ENCODE data around the gene CACUL1. TPM values are rescaled to one million over a fixed set of nuclear protein-coding genes. Genes with fewer than 3 reads are reported as not detected.
"Not testable (repeated sequence)": the region's sequence is repeated elsewhere in the genome, so short reads cannot be mapped to it uniquely, and the experiment has no call there.

The CACUL1 gene
- total RNA-seq, 2 experiments from 2014 or later = 27.5 to 27.6 TPM

DNA sequence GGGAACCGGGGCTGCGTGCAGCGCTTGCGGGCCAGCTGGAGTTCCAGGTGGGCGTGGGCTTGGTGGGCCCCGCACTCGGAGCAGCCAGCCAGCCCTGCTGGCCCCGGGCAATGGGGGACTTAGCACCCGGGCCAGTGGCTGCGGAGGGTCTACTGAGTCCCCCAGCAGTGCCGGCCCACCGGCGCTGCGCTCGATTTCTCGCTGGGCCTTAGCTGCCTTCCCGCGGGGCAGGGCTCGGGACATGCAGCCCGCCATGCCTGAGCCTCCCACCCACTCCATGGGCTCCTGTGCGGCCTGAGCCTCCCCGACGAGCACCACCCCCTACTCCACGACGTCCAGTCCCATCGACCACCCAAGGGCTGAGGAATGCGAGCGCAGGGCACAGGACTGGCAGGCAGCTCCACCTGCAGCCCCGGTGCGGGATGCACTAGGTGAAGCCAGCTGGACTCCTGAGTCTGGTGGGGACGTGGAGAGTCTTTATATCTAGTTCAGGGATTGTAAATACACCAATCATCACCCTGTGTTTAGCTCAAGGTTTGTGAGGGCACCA, 28.2 kb upstream of the CACUL1 start:
- H3K27me3 Mint-ChIP-seq; DNase-seq; H3K9me3 Mint-ChIP-seq; H3K36me3 Mint-ChIP-seq (ENCODE audit: low read depth); H3K4me1 Mint-ChIP-seq; H3K4me3 Mint-ChIP-seq; POLR2A ChIA-PET; H3K27ac Mint-ChIP-seq; CTCF ChIA-PET: not testable (repeated sequence)

DNA sequence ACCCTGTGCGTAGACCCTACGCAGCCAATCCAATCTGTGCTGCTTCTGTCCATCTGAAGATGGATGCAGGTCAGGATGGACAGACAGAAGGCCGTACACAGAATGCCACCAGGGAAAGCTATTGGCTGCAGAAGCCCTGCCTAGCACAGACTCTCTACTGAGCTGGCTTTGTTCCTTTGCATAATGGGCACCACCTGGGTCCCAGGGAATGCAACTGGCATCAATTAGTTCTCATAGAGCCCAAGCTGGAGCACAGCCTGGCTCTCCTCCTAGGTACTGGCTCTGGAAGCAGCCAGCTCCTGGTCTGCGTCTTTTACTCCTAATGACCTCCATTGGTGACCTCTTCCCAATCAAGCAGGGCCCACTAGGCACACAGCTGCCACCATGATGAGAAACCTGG, 26.8 kb upstream of the CACUL1 start:
- Mint-ChIP-seq H3K36me3 (ENCODE audit: low read depth) (no peaks in the 10 kb centered on the region), H3K4me3 (no peak overlapping the region), H3K4me1 (no peaks in the 10 kb centered on the region), H3K27me3 (no peaks in the 10 kb centered on the region), H3K9me3 (peaks cover 11% of the 10 kb centered on the region), H3K27ac (no peak overlapping the region)
- CTCF ChIA-PET = no interaction called here
- no peak for DNase-seq
- POLR2A ChIA-PET = no interaction called here

DNA sequence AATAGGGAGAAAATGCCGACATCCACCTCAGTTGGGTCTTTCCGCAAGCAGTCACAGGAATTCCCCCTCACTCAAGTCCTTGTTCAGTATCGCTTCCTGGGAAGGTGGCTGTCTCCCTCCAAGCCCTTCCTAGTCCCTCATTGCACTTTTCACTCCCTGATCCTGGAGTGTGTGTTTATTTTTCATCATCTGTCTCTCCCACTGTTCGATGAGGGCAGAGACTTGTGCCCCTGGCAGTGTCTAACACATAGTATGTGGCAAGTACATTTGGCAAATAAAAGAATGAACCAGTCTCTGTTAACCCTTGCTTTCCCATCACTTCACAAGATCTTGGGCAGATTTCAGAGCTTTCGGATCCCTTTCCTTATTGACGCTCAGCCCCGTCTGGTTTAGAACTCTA, 24.0 kb upstream of the CACUL1 start:
- Mint-ChIP-seq H3K9me3 (peaks cover 17% of the 10 kb centered on the region), H3K27ac (no peak overlapping the region), H3K4me3 (no peak overlapping the region), H3K27me3 (no peaks in the 10 kb centered on the region), H3K4me1 (peaks cover 6% of the 10 kb centered on the region), H3K36me3 (ENCODE audit: low read depth) (no peaks in the 10 kb centered on the region)
- DNase-seq = no peak
- ChIA-PET CTCF (interaction anchor here (0.5 kb wide), 1 partner anchor 39 kb away, joined by 3 read pairs; no protein-coding TSS in a partner anchor), POLR2A (no interaction called here)

DNA sequence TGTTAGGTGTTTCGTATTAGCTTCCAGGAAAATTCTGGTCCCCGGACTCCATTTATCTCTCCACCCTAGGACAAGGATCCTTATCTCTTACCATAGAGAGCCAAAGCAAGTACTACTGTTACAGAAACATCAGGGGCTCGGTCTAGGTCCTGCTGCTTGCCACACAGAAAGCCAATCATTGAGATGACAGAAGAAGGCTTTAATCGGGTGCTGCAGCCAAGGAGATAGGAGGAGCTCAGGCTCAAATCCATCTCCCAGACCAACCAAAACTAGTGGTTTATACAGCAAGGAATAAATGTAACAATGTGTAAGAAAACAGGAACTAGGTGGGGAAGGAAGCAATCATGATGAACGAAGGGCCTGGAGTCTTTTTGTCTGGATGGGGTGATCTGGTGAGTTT, 22.2 kb upstream of the CACUL1 start:
- Mint-ChIP-seq H3K36me3 (ENCODE audit: low read depth) (no peaks in the 10 kb centered on the region), H3K27ac (no peak overlapping the region), H3K4me3 (no peak overlapping the region), H3K27me3 (no peaks in the 10 kb centered on the region), H3K4me1 (peaks cover 6% of the 10 kb centered on the region), H3K9me3 (peaks cover 17% of the 10 kb centered on the region)
- CTCF ChIA-PET = no interaction called here
- POLR2A ChIA-PET = no interaction called here
- no peak for DNase-seq

DNA sequence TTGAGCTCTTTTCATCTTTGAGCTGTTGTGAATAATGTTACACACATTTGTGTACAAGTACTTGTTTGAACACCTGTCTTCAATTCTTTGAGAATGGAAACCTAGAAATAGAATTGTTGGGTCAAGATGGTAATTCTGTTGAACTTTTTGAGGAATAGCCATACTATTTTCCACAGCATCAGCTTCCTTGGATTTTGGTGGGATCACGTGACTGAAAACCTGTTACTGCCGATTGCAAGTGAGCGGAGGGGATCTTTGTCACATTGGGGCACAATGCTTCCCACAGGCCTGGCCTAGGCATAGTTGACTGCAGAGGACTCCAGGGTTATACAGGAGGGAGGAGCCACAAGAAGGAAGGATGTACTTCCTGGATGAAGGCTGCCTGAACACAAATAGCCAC, 21.3 kb upstream of the CACUL1 start:
- Mint-ChIP-seq H3K36me3 (ENCODE audit: low read depth) (no peaks in the 10 kb centered on the region), H3K4me1 (peaks cover 6% of the 10 kb centered on the region), H3K27ac (no peak overlapping the region), H3K27me3 (no peaks in the 10 kb centered on the region), H3K4me3 (no peak overlapping the region), H3K9me3 (peaks cover 17% of the 10 kb centered on the region)
- POLR2A ChIA-PET = no interaction called here
- CTCF ChIA-PET = no interaction called here
- no peak for DNase-seq

DNA sequence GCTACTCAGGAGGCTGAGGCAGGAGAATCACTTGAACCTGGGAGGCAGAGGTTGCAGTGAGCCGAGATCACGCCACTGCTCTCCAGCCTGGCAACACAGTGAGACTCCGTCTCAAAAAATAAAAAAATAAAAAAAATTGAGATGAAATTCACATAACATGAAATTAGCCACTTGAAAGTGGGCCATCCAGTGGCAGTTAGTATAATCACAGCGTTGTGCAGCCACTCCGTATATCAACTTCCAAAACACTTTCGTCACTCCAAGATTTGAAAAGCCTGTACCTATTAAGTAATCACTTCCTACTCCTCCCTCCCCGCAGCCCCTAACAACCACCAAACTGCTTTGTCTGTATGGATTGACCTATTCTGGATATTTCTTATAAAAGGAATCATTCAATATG, 20.7 kb upstream of the CACUL1 start:
- no peaks in the 10 kb centered on the region for H3K36me3 Mint-ChIP-seq (ENCODE audit: low read depth)
- POLR2A ChIA-PET = no interaction called here
- H3K9me3 Mint-ChIP-seq = peaks cover 17% of the 10 kb centered on the region
- H3K4me1 Mint-ChIP-seq = peaks cover 6% of the 10 kb centered on the region
- H3K27ac Mint-ChIP-seq = no peak overlapping the region
- no peak for DNase-seq
- CTCF ChIA-PET = no interaction called here
- H3K27me3 Mint-ChIP-seq = no peaks in the 10 kb centered on the region
- no peak overlapping the region for H3K4me3 Mint-ChIP-seq

DNA sequence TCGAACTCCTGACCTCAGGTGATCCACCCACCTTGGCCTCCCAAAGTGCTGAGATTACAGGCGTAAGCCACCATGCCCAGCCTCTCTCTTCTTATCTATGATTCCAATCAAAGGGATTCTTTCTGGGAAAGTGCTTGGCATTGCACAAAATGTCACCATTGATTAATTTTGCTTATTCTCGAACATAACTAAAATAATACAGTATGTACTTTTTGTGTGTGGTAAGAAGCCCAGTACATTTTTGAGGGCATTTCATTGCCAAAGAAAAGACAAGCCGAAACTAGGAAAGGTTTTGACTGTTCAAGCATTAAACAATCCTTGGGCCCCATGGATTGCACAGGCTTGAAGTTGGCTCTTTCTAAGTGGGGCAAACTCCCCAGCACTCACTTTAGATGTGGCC, 18.3 kb upstream of the CACUL1 start:
- POLR2A ChIA-PET = no interaction called here
- H3K27ac Mint-ChIP-seq = no peak overlapping the region
- no peak overlapping the region for H3K4me3 Mint-ChIP-seq
- DNase-seq = no peak
- H3K36me3 Mint-ChIP-seq (ENCODE audit: low read depth) = no peaks in the 10 kb centered on the region
- H3K4me1 Mint-ChIP-seq = peaks cover 6% of the 10 kb centered on the region
- H3K9me3 Mint-ChIP-seq = peaks cover 17% of the 10 kb centered on the region
- CTCF ChIA-PET = no interaction called here
- no peaks in the 10 kb centered on the region for H3K27me3 Mint-ChIP-seq

DNA sequence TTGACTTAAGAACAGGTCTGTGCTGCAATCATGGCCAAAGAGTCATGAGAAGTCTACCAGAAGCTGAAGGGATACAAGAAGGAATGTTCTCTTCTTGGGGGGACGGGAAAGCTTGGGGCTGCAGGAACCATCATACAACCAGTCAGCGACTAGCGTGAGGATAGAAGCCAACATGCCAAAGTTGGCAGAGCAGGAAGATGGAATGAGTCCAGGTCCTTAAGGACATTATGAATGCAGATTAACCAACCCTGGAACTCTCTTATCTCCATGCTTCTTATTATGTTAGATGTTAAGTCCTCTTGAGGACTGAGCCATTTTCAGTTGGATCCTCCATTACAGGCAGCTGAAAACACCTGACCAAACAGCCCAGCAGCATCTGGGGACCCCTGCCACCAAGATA, 17.2 kb upstream of the CACUL1 start:
- H3K27me3 Mint-ChIP-seq = no peaks in the 10 kb centered on the region
- no peak overlapping the region for H3K4me3 Mint-ChIP-seq
- ChIA-PET POLR2A (no interaction called here), CTCF (no interaction called here)
- H3K9me3 Mint-ChIP-seq = peaks cover 10% of the 10 kb centered on the region
- no peak overlapping the region for H3K27ac Mint-ChIP-seq
- peaks cover 6% of the 10 kb centered on the region for H3K4me1 Mint-ChIP-seq
- no peak for DNase-seq
- no peaks in the 10 kb centered on the region for H3K36me3 Mint-ChIP-seq (ENCODE audit: low read depth)

DNA sequence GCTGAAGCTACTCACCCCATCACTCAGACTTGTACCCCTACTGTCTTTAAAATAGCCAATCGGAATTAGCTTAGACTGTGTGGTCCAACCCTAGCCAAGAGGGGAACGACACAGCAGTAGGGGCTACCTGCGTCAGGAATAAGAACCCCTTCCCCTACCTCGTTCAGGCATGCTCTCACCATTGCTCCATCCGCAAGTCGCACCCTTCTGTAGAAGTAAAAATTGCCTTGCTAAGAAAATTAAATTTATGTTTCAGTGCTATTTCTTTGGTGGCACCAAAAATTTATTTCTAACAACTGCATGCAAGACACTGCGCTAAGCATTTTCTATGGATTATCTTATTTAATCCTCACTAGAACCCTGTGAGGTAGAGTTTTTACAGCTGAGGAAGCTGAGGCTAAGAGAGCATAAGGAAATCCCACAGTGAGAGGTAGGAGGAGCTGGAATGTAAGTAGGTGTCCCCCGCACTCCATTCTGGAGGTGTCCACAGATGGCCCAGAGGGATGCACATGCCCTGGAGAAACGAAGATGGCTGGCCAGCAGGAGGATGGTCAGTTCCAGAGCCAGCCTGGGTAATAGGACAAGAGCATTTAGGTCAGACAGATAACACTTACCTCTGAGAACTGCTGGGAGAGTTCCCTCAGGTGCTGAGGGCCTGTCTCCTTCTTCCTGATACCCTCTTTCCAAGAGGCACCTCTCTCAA, 15.3 kb upstream of the CACUL1 start:
- no peak overlapping the region for H3K4me3 Mint-ChIP-seq
- no peaks in the 10 kb centered on the region for H3K36me3 Mint-ChIP-seq (ENCODE audit: low read depth)
- H3K9me3 Mint-ChIP-seq = no peaks in the 10 kb centered on the region
- no peak overlapping the region for H3K27ac Mint-ChIP-seq
- no peak for DNase-seq
- H3K27me3 Mint-ChIP-seq = no peaks in the 10 kb centered on the region
- ChIA-PET POLR2A (no interaction called here), CTCF (no interaction called here)
- no peaks in the 10 kb centered on the region for H3K4me1 Mint-ChIP-seq

DNA sequence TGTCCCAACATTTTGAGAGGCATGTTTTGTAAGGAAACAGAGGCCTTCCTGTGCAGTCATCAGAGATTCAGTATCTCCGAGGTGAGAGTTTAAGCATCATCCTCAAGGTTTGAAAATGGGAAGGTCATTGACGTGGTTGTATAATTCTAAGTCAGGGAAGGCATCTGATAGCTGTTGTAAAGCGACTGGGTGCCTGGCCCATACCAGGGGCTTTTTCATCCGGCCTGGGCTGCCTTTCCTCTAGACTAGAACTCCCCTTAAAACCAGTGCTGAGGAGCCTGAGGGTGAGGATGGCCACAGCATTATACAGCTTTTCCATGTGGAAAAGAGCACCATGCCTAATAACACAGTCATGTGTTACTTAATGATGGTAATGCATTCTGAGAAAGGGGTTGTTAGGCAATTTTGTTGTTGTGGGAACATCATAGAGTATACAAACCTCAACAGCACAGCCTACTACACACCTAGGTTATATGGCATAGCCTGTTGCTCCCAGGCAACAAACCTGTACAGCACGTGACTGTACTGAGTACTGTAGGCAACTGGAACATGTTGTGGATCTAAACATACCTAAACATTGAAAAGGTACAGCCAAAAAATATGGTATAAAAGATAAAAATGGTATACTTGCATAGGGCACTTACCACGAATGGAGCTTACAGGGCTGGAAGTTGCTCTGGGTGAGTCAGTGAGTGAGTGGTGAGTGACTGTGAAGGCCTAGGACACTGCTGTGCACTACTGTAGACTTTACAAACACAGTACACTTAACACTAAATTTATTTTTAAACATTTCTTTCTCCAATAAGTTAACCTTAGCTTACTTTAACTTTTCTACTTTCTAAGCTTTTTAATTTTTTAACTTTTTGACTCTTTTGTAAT, 13.5 kb upstream of the CACUL1 start:
- no peak overlapping the region for H3K27ac Mint-ChIP-seq
- H3K4me3 Mint-ChIP-seq = no peak overlapping the region
- H3K27me3 Mint-ChIP-seq = peaks cover 3% of the 10 kb centered on the region
- DNase-seq = no peak
- H3K9me3 Mint-ChIP-seq = no peaks in the 10 kb centered on the region
- no peaks in the 10 kb centered on the region for H3K36me3 Mint-ChIP-seq (ENCODE audit: low read depth)
- H3K4me1 Mint-ChIP-seq = no peaks in the 10 kb centered on the region
- ChIA-PET POLR2A (interaction anchor here (0.7 kb wide), 1 partner anchor 25 kb away, joined by 3 read pairs; no protein-coding TSS in a partner anchor), CTCF (interaction anchor here (0.6 kb wide), 1 partner anchor 260 kb away, joined by 3 read pairs; no protein-coding TSS in a partner anchor)

DNA sequence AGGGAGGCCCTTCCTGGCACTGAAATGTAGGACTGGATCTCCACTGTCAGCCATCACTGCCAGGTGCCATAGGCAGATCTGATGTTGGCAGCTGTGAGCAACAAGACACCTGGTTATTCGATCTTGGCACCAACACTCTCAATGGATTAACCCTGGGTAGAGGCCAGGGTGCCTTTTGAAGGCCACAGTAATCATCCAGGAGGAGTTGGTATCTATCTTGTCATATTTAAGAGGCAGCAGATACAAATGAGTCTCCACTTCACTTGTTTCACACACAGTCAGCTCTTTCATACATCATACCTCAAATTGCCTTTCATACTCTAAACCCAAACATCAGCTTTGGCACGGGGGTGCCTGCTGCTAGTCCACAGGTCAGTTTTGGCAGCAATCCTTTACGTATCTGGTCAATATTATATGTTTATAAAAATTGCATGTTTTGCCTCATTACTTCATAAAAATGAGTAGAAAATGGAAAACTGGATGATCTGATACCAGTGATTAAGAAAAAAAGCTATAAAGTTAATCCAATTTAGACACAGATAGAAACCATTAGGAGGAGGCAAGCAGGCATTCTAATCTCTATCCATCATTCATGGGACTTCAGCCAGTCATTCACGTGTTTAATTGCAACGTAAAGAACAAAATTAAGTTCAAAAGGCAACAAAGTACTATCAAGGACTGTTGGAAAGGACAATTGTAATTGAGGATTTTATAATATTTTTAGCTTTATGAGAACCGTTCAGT, 12.7 kb upstream of the CACUL1 start:
- POLR2A ChIA-PET = interaction anchor here (0.7 kb wide), 1 partner anchor 24 kb away, joined by 3 read pairs; no protein-coding TSS in a partner anchor
- Mint-ChIP-seq H3K27ac (no peak overlapping the region), H3K4me1 (no peaks in the 10 kb centered on the region), H3K9me3 (no peaks in the 10 kb centered on the region), H3K36me3 (ENCODE audit: low read depth) (no peaks in the 10 kb centered on the region), H3K27me3 (peaks cover 3% of the 10 kb centered on the region), H3K4me3 (no peak overlapping the region)
- CTCF ChIA-PET = interaction anchor here (0.7 kb wide), 1 partner anchor 176 kb away, joined by 7 read pairs; no protein-coding TSS in a partner anchor
- DNase-seq = no peak

DNA sequence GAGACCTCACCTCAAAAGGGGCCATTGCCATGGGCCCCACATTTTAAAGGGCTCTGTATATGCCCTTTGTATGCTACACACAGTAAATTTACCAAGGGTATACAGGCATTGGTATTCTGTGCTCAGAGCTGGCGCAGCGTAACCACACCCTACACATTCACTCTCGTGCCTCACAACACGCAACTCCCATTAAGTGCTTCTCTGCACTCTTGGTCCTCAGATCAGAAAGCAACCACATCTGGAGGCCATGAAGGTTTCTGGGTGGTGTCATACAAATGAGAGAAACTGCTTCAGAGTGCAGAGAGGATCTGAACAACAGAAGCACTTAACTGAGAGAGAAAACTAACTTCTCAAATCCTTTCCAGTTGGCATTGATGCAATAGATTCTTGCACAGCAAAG, 9.4 kb upstream of the CACUL1 start:
- H3K4me3 Mint-ChIP-seq = no peak overlapping the region
- no peaks in the 10 kb centered on the region for H3K36me3 Mint-ChIP-seq (ENCODE audit: low read depth)
- POLR2A ChIA-PET = no interaction called here
- DNase-seq = no peak
- no peak overlapping the region for H3K27ac Mint-ChIP-seq
- no peaks in the 10 kb centered on the region for H3K9me3 Mint-ChIP-seq
- peaks cover 3% of the 10 kb centered on the region for H3K27me3 Mint-ChIP-seq
- CTCF ChIA-PET = no interaction called here
- no peaks in the 10 kb centered on the region for H3K4me1 Mint-ChIP-seq
